HG03520 (cell line): ENCODE results near the gene ITPR3.

Source experiments
- ATAC-seq: cut with Tn5 transposase; IDR thresholded peaks from one replicate; pipeline ENCODE4 v1.9.1; 2021; ENCODE audit warnings: mild to moderate bottlenecking, moderate library complexity; ENCODE audit not compliant: unreplicated experiment

The ITPR3 gene

DNA sequence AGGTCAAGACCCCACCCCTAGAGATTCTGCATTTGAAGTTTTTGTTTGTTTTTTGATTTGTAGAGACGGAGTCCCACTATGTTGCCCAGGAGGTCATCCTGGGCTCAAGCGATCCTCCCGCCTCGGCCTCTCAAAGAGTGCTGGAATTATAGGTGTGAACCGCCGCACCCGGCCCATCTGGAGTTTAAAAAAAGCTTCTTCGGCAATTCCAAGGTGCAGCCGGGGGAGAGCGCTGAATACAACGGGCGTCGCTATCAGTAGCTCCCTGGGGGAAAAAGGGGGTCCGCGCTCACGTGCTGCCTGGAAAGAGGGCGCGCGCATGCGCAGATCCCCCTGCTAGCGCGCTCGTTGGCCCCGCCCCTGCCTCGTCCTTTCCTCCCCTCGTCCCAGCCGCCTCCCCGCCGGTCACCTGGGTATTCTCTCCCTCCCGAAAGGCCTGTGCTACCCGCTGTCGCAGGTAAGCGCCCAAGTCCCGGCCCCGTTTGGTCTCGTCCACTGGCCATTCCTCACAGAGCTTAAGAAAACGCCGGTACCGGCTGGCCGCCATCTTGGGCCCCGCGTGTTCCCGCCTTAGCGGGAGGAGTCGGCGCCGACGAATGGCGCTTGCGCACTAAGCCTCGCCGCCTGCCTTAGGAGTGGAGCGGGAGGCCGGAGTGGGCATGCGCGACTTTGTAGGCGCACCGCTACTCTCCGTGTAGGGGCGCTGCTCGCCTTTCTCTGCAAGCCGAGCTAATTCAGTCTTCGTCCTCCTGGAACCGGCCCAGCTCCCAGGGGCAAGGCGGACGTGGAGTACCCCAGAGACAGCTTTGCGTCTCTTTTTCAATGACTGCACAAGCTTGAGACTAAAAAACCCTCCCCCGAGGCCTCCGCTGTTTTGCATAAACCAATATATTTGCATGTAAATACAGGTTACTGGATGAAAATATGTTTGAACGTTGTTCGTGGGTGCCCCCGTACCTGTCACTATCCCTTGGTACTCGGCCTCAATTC, 90.3 kb downstream of the ITPR3 start, which contains the start of gene UQCC2:
TSS of gene UQCC2 (minus strand) at position 561 of the 990 bp plus-strand sequence. CDS start at position 547, 14 bp downstream.
- ATAC-seq: peak; percentile 89

DNA sequence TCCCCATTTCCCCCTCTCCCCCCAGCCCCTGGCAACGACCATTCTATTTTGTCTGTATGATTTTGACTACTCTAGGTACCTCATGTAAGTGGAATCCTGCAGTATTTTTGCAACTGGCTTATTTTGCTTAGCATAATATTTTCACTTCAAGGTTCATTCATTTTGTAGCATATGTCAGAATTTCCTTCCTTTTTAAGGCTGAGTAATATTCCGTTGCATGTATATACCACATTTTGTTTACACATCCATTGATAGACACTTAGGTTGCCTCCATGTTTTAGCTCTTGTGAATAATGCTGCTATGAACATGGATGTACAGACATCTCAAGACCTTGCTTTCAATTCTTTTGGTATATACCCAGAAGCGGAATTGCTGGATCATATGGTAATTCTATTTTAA, 91.8 kb downstream of the ITPR3 start:
- no peak for ATAC-seq

DNA sequence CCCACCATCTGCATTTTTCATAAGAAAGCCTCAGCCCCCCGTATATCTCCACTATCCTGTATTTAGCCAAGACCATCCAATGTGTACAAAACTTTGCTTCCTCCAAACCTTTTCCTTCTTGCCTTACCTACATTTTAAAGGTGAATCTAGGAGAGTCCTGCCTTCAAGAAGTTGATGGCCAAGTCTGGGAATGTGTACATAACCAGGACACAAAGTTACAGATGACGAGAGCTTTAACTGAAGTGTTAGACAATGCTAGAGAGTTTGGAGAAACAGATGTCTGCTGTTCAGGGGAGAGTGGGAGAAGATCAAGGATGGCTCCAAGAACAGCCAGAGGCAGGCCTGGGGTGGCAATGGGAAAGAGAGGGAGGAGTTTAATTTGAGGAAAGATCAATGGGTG, 92.7 kb downstream of the ITPR3 start:
- ATAC-seq: no peak

DNA sequence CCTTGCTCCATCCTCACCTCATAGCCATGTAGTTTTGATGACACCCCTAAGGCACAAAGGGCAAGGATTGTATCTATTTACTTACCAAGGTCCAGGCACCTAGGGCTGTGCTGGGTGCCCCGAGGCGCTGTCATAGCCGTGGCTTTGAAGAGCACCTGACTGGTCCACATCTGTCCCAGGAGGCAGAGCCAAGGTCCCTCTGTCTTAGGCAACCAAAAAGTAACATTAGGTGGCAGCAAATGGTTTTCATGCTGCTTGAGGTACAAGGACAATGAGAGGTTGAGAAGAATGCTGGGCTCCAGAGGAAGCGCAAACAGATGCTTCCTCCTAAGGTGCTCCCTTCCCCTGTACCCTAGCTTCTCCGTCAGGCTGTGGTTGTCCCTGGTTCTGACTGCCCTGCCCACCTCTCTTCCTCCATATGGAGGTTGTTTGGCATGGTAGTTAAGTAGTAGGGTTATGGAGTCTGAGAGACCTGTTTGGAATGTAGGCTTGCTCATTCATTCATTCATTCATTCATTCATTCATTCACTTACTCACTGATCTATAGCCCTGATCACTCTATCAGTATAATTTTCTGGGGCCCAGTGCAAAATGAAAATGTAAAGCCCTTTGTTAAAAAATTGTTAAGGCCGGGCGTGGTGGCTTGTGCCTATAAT, 93.4 kb downstream of the ITPR3 start:
- ATAC-seq: no peak

DNA sequence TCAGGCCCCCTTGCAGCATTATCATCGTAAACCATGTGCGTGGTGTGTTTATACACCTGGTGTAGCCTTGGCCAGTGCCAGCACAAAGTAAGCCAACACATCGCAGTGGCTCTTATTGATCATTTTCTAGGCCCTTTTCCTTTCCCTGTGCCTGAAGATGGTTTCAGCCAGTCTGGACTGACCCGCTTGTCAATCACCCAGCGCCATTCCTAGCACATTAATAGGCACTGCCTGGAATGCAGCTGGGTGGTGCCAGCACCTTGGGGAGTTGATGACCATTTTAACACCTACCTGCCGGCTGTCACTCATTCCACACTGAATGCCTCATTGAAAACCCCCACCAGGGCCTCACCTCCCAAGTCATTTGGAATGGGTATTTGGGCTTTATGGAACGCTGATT, 95.3 kb downstream of the ITPR3 start:
- no peak for ATAC-seq

DNA sequence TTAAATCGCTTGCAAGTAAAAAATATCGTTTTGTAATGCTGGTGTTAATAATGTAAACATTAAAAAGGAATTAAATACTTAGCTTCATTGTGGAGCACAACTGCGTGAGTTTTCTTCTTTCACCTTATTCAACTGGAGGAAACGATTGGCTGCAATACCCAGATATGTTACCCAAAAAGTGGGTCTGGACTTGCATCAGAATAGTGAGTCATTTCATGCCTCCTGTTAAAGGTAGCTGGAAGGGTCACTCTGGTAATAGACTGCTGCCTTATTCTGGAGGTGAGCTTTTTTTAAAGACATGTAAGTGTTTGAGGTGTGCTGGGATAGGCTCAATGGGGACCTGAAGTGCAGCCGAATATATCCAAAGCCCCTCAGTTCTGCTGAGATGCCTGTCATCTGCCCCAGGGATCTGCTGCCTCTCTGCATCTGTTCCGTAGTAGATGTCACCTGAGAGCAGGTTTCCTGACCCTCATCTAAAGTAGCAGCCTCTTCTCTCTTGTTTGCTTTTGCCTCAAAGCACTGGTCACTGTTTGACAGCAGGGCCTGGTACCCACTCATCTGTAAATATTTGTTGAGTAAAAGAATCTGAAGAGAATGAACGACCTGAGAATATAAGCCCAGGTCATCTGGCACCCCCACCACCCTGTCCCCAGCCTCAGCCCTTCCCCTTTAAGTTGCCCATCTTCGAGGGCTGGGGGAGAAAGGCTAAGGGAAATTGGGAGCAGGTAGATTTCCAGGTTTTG, 95.9 kb downstream of the ITPR3 start:
- ATAC-seq: no peak

DNA sequence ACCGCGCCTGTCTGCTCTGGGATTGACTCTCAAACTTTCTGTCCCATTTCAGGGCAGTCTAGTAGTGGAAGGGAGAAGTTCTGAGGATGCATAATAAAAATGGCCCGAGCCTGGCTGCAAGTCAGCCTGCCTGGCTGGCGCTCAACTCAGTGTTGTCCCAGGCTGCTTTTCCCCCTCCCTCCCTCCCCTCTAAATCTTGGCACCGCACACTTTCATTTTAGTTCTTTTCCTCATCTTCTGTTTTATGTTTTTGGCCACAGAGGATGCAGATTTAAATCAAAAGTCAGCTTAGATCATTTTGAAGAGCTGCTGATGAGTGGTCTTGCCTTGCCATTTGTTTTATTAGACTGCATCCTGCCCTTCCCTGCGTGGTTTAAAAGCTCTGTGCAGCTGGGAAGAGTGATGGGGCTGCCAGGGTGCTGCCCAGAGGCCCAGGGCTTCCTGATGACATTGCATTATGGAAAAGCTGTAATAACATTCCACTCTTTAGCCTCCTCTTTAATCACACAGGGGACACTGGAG, 96.9 kb downstream of the ITPR3 start:
- ATAC-seq: no peak

DNA sequence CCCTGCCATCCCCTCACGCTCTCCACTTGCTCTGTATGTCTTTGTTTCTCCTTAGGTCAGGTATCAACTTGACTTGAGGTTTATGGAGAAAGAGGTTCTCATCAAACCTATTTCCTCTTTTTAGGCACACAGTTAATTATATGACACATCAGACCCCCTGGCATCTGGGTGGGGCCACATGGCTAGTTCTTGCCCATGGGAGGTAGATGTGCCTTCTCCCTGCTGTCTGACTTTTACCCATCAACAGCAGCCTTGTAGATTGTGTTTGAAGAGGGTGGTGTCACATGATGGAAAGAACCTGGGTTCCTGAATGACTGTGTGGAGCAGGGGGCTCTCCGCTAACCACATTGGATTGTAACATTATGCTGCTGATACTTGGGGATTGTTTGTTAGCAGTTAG, 97.6 kb downstream of the ITPR3 start:
- no peak for ATAC-seq

DNA sequence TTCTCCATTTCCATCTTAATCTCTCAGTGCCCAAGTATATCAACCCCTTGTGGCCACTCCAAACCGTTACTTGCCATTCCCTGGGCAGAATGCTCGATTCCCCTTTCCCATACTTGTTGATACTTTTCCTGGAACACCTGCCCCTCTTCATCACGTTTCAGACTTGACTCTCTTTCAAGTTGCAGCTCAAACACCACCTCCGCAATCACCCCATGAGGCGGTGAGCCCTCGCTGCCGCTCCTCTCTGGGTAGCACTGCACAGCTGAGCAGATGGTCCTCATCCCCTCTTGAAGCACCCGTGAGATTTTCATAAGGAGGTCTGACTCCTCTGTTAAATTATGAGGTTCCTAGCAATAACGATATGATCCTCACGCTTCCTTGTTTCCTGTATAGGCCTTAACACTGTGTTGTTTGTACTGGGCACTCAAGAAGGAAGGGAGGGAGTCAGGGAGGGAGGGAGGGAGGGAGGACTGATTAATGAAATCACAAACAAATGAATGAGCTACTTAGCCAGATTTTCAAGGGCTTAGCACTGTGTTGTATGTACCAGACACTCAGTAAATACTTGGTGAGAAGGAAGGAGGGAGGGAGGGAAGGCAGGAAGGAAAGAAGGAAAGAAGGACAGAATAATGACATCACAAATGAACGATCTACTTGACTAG, 98.3 kb downstream of the ITPR3 start:
- ATAC-seq: no peak

DNA sequence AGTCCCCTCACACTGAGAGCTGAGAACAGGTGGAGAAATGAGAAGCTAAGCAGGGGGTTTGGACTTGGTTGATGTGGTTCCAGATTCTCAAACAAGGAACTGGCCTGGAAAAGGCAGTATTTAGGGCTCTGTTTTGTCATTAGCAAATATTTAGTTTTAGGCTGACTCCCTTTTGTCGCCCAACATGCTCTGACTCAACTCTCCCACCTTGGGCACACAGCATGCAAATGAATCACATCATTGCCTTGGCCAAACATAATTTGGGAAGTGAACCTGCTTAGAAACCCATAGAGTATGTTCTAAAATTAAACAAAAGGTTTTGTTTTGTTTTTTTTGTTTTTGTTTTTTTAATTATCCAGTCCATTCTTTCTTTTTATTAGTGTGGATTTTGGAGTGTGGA, 99.9 kb downstream of the ITPR3 start:
- ATAC-seq: no peak

DNA sequence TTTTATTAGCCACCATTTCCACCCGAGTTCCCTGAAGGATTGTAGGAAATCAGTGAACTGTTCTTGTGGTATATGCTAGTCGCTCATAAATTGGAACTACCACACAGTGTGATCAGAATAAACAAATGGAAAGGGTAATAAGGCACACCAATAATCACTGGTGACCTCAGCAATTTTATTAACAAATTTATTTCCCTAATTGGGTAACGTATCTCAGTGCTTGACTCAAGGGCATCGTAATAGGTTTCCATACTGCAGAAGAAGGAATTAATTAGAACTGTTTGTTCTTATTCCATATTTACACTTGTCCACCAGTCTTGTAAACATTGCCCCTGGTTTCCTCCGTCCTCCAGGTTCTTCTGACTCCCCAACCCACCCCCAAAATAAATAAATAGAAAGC, 100.4 kb downstream of the ITPR3 start:
- ATAC-seq: no peak

DNA sequence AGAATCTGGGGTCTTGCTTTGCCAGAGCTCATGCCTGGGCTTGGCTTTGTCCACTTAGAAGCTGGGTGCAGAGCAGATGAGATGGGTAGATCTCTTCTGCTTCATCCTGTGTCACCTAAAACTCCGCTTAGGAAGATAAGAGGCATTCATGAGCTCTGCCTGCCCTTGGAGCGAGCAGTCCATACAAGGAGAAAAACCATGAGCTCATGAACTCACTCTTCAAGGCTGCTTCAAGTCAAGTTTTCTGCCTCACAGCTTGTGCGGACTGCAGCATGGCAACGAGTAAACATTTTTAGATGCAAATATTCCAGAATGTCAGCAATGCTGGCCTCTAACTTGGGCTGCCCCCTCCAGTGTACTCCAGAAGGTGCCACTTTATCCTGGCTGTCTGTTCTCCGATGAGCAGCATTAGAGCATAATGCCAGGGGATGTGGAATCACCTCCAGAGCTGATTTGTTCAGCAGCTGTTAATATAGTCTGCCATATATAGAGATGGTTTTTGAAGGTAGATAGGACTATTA, 101.0 kb downstream of the ITPR3 start:
- ATAC-seq: no peak

DNA sequence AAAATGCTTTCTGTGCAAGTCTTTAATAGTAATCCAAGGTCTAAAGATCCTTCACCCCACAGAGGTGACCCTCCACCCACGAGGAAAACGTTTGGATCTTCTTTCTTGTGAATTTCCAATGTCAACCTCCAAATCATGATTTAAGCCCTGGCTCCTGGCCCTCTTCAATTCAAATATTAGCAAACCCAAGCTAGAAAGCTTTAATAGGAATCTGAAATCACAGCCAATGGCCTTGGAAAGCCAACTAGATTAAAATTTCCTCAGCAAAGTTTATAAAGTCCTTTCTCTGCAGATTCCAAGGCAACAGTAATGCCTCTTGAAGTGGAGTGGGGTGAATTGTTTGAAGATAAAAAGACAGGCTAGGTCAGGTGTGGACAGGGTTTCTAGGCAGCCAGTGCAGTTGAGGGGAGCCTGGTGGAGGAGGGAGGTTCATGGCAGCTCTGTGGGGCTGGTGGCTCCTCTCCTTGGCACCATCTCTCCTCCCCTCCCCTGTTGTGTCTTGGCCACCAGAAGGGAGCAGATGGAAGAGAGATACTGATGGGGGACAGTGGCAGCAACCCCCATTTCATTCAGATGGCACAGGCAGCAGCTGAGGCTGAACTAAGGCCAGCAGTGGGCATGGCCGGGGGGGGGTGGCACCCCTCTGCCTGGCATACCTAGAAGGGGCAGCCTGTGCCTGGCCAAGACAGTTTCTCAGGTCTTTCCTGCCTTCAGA, 102.4 kb downstream of the ITPR3 start:
- ATAC-seq: no peak

DNA sequence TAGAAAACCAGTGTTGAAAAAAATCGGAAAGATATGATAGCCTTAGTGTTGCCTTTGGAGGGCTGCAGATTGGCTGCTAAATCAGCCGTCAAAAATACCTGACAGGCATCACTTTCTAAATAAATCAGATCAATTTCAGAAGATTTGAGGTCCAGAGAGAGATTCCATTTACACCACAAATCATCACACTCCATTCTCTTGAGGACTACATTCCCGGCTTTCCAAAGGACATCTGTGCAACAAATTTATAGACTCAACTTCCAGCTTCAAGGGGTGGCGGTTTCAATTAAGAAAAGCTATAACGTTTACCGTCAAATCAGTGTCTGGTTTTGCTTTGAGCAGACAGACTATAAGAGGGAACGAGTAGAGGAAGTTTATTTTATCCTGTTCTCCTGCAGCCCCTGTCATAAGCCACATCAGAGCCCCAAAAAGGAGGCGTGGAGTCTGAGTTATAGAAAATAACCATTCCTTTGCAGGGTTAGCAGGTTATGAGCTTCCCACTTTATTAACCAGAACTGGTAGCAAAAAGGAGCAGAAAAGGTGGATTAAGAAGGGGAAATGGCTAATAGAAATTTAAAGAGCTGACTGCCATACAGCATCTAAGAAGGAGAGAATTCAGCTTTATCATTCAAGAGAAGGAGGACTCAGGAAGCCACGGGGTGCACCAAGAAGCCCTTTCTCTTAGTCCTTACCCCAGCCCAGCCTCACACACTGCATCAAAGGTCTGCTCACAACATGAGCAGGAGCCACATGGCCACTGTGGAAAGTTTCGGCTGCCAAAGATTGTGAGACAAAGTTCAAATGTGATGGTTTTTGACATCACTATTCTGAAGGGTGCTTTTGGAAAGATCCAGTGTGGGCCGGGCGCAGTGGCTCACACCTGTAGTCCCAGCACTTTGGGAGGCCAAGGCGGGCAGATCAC, 103.2 kb downstream of the ITPR3 start:
- ATAC-seq: no peak

DNA sequence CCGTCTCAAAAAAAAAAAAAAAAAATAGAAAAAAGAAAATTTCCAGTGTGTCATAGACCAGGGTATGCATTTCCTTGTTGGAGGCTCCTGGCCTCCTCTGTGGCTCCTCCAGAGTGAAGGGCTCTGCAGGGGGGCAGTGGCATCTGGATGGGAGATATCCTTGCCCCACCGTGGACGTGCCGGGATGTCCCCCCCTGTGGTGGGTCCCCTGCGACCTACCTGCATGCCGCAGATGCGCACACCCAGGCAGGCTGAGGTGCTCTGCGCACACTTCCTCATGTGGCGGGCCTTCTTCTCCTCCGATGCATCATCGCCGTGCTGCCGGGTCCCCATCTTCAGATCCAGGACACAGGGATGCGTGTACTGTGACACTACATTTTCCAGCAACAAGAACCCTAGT, 104.1 kb downstream of the ITPR3 start:
- no peak for ATAC-seq

DNA sequence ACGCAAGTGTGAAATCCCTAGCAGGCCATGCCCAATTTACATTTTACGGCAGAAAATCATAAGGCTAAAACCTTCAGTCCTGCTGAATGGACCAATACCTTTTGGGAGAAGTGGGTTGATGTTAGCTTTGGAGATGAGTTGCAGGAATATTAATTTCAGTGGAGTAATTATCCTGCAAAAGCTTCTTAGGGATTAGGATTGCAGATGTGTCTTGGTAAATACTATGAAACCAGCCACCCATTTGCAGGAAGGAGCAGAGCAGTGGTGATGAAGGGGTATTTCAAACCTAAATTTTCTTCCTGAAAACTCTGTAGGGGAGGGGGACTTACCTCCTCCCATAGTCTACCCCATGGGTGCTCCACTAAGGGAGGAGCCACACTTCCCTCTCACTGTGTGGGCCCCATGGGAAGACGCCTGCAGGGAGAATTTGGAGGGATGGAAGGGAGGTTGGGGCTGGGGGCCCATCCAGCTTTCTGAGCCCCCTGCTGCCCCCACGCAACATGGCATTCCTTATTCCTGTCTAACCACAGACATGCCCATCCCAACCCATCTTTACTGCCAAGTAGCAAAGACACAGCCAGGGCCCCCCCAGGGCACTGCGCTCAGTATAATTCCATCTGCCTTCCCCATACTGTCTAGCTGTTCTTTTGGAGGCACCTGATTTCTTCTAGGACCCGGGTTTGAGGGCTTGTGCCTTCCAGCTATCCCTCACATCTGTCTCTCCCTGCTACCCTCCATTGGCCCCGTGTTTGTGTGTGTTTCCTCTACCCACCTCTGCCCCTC, 105.0 kb downstream of the ITPR3 start:
- no peak for ATAC-seq

DNA sequence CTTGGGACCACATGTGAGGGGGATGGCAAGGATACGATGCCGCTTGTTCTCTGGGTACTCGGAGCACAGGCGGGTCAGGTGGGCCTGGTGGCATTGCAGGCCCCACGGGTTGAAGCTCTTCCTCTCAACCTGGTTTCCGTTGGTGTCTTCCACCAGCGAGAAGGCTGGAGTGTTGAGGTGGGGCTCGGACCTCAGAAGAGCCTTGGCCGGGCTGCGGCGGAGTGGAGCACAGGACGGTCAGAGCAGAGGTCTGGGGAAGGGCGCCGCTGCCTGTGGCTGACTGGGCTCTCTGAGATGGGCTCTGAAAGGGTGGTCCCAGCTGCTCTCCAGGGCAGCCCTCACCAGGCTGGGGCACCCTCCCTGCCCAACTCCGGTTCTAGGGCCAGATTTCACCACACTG, 105.6 kb downstream of the ITPR3 start:
- no peak for ATAC-seq

DNA sequence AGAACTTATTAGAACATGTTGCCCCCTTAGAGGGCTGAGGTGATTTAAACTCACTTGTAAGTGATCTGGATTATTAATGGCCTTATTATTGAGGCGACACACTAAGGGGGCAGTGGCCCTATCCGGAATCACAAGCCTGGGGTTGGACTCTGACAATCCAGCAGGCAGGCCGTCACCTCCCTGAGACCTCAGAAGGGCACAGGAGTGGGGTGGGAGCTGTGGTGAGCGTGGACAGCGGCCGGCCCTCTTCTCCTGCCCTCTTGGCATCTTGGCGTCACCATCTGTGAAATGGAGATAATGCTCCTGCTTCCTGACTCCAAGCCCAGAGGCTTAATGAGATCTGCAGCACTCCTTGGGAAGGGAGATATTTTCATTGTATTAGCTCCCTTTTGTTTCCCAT, 106.0 kb downstream of the ITPR3 start:
- ATAC-seq: no peak
